K562 (cell line): Measurements from ENCODE around the gene LDLRAD1. TPM values are rescaled to one million over a fixed set of nuclear protein-coding genes. Genes with fewer than 3 reads are reported as not detected.
"Not testable (repeated sequence)": the region's sequence is repeated elsewhere in the genome, so short reads cannot be mapped to it uniquely, and the experiment has no call there.

Experiments
- ATAC-seq: fragments of 200-7000 bp; cut with Tn5 transposase; 3 replicates; pipeline ENCODE4 v1.9.1; 2020; ENCODE audit warnings: moderate library complexity
- BruUV-seq: library from RNA; stranded (reverse); fragments of 400-500 nt; replicated peaks from 2 replicates; lab custom pipeline; 2021; lab: Mats Ljungman, UMichigan
- CTCF ChIA-PET: fragments of 300-600 bp; formaldehyde crosslinking; extraction: SDS; loops from one replicate; lab custom pipeline; 2021; ENCODE audit warnings: low intra/inter-chr PET ratio; lab: Yijun Ruan, JAX
- POLR2A ChIA-PET: fragments of 300-600, 350-650 bp; sonication (Branson Sonifier 250); formaldehyde crosslinking; extraction: SDS; loops from one replicate; lab custom pipeline; 2021; ENCODE audit warnings: antibody characterized with exemption, inconsistent platforms; lab: Yijun Ruan, JAX
- DNase-seq, 4 experiments: peaks; one replicate each; pipeline versions ENCODE4 v3.0.0 to v3.0.0-alpha.2; 2011 to 2018; ENCODE audit warnings: low spot score in 3 of 4, mixed read lengths in 3 of 4; ENCODE audit errors: extremely low read depth in 1 of 4
- FAIRE-seq: peaks from 2 replicates; lab custom pipeline; 2011; peaks lifted over from hg19 to GRCh38; lab: Jason Lieb, UNC
- H2AFZ ChIP-seq: 2 replicates; pipeline ENCODE4 v1.6.0; 2011; ENCODE audit warnings: low read depth, low read length, control low read depth, inconsistent platforms
- H3K27ac ChIP-seq: fragments of 200-600 bp; 3 replicates; pipeline ENCODE4 v1.8.0; 2011; ENCODE audit warnings: low read depth, mild to moderate bottlenecking, control low read depth, inconsistent platforms, low read length, moderate library complexity, mixed read lengths; ENCODE audit errors: extremely low read depth
- H3K27me3 ChIP-seq, 2 experiments: fragments of 300-600 bp in 1 of 2; 2 replicates in 1 of 2; 3 replicates in 1 of 2; pipeline versions ENCODE4 v1.6.0 to v1.8.0; 2011; ENCODE audit warnings: inconsistent platforms in 2 of 2, low read length in 2 of 2, mild to moderate bottlenecking in 1 of 2, mixed read lengths in 1 of 2, moderate library complexity in 1 of 2; ENCODE audit not compliant: control insufficient read depth in 2 of 2, insufficient read depth in 2 of 2
- H3K36me3 ChIP-seq: fragments of 300-600 bp; 3 replicates; pipeline ENCODE4 v1.8.0; 2011; ENCODE audit warnings: mild to moderate bottlenecking, low read length, inconsistent platforms; ENCODE audit not compliant: control insufficient read depth, insufficient read depth
- H3K4me1 ChIP-seq, 2 experiments: fragments of 200-600 bp in 1 of 2; replicated peaks in 1 of 2; 2 replicates in 1 of 2; 3 replicates in 1 of 2; pipeline versions ENCODE4 v1.5.1 to v1.8.0; 2011; ENCODE audit warnings: inconsistent platforms in 2 of 2, low read length in 2 of 2, mild to moderate bottlenecking in 1 of 2, mixed read lengths in 1 of 2, moderate library complexity in 1 of 2; ENCODE audit not compliant: control insufficient read depth in 2 of 2, insufficient read depth in 2 of 2
- H3K4me2 ChIP-seq: 2 replicates; pipeline ENCODE4 v1.6.1; 2011; ENCODE audit warnings: low read length, control low read depth, inconsistent platforms, mixed read lengths; ENCODE audit not compliant: insufficient read depth
- H3K4me3 ChIP-seq: fragments of 200-600 bp; sonication (generic), shearing (Covaris generic); 2 replicates; pipeline ENCODE4 v1.5.1; 2016; ENCODE audit warnings: control low read depth, inconsistent platforms
- H3K79me2 ChIP-seq: fragments of 200-600 bp; 3 replicates; pipeline ENCODE4 v1.8.0; 2011; ENCODE audit warnings: low read length, inconsistent platforms; ENCODE audit not compliant: control insufficient read depth, insufficient read depth
- H3K9ac ChIP-seq, 2 experiments: 2 replicates each; pipeline versions ENCODE4 v1.6.0 to v1.6.1; 2011; ENCODE audit warnings: low read depth in 2 of 2, low read length in 2 of 2, control low read depth in 1 of 2, inconsistent platforms in 1 of 2, mild to moderate bottlenecking in 1 of 2, mixed read lengths in 1 of 2; ENCODE audit not compliant: insufficient read depth in 1 of 2
- H3K9me1 ChIP-seq: one replicate; pipeline ENCODE4 v1.6.0; 2011; ENCODE audit warnings: inconsistent platforms, mild to moderate bottlenecking, low read length, moderate library complexity; ENCODE audit not compliant: control insufficient read depth, insufficient read depth
- H3K9me3 ChIP-seq: replicated peaks from 2 replicates; pipeline ENCODE4 v1.5.1; 2011; ENCODE audit warnings: low read depth, low read length, inconsistent platforms; ENCODE audit not compliant: control insufficient read depth, insufficient read depth
- H4K20me1 ChIP-seq: replicated peaks from 2 replicates; pipeline ENCODE4 v1.6.1; 2011; ENCODE audit warnings: low read length, inconsistent platforms, mixed read lengths; ENCODE audit not compliant: control insufficient read depth, insufficient read depth
- CC2D1A ChIP-seq: fragments of 450-650 bp; IDR thresholded peaks from 2 replicates; pipeline ENCODE4 v1.6.1; 2017; ENCODE audit warnings: mild to moderate bottlenecking
- WGBS: fragments of 100-300 bp; shearing (Covaris generic); methylation state at CpG from one replicate; pipeline ENCODE4 v1.1.6; 2016; ENCODE audit warnings: low coverage, mixed read lengths; ENCODE audit not compliant: insufficient coverage; ENCODE audit errors: missing lambda C conversion rate; 5-methylcytosine and 5-hydroxymethylcytosine counted together
- in situ Hi-C: fragments of 300-500 bp; cut with MboI; formaldehyde crosslinking; loops from 4 replicates; pipeline ENCODE4 v1.15.0; 2018; ENCODE audit warnings: inconsistent platforms, mixed read lengths
- intact Hi-C: fragments of 100-400 bp; cut with micrococcal nuclease; formaldehyde crosslinking; loops from 2 replicates; pipeline ENCODE4 v1.14.2; 2022
- polyA plus RNA-seq, 8 experiments: library from polyadenylated mRNA; depleted of rRNA in 4 of 8; stranded (reverse) in 5 of 8; unstranded in 3 of 8; fragments of >200 nt; fragmentation: Nextera tagmentation in 2 of 8; fragmentation: Illumina TruSeq in 1 of 8; extraction: Ambion mirVana in 2 of 8; extraction: Trizol in 1 of 8; gene quantifications; 2 replicates each; pipeline versions ENCODE4 v1.2.1 to v1.2.3, GENCODE V29; 2011 to 2014; ENCODE audit warnings: inconsistent platforms in 1 of 8, missing spikeins in 1 of 8
- total RNA-seq, 7 experiments: library from RNA; depleted of rRNA in 6 of 7; stranded (reverse); fragments of >200 nt in 6 of 7; fragmentation: Illumina TruSeq in 2 of 7; extraction: Trizol in 2 of 7; gene quantifications; 2 replicates each; pipeline versions ENCODE4 v1.2.1 to v1.2.3, GENCODE V29; 2011 to 2021; ENCODE audit warnings: low replicate concordance in 1 of 7
- TF ChIP-seq, protein P1 (sequence below): sonication (generic); formaldehyde crosslinking; IDR thresholded peaks from 2 replicates; pipeline ENCODE4 v1.8.1; 2023; ENCODE audit warnings: mild to moderate bottlenecking, missing genetic modification reagents

The LDLRAD1 gene
- total and polyA plus RNA-seq, 9 of the 15 experiments (the other 6 are each of a cell fraction or from before 2014, with no cell fraction given): not detected

DNA sequence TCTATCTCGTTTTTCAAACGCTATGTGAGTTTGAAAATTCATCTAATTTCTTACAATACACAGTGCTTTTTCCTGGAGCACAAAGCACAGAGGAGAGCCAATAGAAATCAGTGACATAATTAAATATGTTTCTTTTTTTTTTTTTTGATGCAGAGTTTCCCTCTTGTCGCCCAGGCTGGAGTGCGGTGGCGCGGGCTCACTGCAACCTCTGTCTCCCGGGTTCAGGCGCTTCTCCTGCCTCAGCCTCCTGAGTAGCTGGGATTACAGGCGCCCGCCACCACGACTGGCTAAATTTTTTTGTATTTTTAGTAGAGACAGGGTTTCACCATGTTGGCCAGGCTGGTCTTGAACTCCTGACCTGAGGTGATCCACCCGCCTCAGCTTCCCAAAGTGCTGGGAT, 32.4 kb upstream of the LDLRAD1 start:
- peaks cover 79% of the 10 kb centered on the region for H3K79me2 ChIP-seq
- H3K4me3 ChIP-seq, H3K4me2 ChIP-seq, H3K9ac ChIP-seq, H4K20me1 ChIP-seq, H3K9me1 ChIP-seq, H3K4me1 ChIP-seq, H3K27me3 ChIP-seq, CTCF ChIA-PET, H2AFZ ChIP-seq, H3K9me3 ChIP-seq, BruUV-seq, in situ Hi-C loops, H3K27ac ChIP-seq, ATAC-seq, FAIRE-seq, DNase-seq: not testable (repeated sequence)
- TF ChIP-seq CC2D1A: 0 out of 2 replicates have a peak, but pooled peaks have one; percentile 2
- TF ChIP-seq, protein P1, sequence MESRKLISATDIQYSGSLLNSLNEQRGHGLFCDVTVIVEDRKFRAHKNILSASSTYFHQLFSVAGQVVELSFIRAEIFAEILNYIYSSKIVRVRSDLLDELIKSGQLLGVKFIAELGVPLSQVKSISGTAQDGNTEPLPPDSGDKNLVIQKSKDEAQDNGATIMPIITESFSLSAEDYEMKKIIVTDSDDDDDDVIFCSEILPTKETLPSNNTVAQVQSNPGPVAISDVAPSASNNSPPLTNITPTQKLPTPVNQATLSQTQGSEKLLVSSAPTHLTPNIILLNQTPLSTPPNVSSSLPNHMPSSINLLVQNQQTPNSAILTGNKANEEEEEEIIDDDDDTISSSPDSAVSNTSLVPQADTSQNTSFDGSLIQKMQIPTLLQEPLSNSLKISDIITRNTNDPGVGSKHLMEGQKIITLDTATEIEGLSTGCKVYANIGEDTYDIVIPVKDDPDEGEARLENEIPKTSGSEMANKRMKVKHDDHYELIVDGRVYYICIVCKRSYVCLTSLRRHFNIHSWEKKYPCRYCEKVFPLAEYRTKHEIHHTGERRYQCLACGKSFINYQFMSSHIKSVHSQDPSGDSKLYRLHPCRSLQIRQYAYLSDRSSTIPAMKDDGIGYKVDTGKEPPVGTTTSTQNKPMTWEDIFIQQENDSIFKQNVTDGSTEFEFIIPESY (CRISPR knock-in tag): peak; percentile 73; the same call in 1 of the 2 replicates
- H3K36me3 ChIP-seq: peaks cover 12% of the 10 kb centered on the region; the same call in 2 of the 3 replicates
- 95% methylated on average over 11 of the region's 12 CpGs for WGBS
- intact Hi-C loops: loop anchor here (5.0 kb wide), 1 partner anchor 103 kb away; the partner anchor contains the start of genes IFT25 and LRRC42
- POLR2A ChIA-PET: interaction anchor here (1.6 kb wide), 1 partner anchor 8 kb away, joined by 7 read pairs; no protein-coding TSS in a partner anchor
